ENCODE results near the gene GPSM1. TPM values are rescaled to one million over a fixed set of nuclear protein-coding genes. Genes with fewer than 3 reads are reported as not detected.

Gene GPSM1
- total and polyA plus RNA-seq, 4 donors = 12.6 to 41.6 (median 22.7) TPM

DNA sequence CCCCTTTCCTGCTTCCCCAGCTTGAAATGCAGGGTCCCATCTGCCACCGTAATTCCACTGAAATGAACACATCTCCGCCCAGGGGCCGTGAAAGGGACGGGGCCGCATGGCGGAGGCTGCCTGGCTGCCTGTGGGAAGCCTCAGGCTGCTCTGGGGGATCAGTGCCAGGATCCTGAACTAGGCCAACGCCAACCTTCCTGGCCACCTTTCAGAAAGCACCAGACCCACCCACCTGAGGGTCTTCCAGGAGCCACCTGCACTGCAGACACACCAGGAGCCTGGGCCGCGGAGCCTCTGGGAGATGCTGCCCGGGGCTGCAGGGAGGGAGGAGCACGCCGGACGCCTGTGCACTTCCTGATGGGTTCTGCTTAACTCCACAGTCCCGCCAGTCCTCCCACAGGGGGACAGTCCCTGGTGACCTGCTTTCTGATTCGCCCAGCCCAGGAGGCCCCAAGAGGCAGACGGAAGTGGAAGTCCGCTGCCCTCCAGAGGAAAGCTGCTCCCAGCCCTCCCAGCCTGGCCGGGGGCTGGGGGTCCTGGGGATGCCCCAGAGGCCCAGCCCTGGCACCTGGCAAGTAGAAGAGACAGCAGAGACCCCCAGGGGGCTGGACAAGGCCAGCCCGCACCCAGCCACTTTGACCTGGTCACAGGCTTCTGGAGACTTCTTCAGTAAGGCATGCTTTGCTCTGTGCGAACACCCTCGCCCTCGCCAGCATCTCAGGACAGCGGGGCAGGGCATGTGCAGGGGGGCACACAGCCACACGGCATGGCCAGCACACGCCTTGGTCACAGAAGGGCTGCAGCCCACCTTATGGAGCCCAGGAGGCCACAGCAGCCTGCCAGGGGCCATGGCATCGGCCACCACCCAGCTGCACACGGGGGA is 46.2 kb downstream of the GPSM1 start, which contains the start of gene CARD9:
Gene CARD9 (minus strand): TSS at position 370 of the 883 bp plus-strand sequence. CDS start 1,591 bp downstream, outside the sequence.
- Histone ChIP-seq H3K9ac (ENCODE audit: insufficient read depth in 1 of 2, low read length in 2 of 2) (no peak within 1 kb of the TSS), H3K9me3 (ENCODE audit: control insufficient read depth in 4 of 4, insufficient read depth in 3 of 4, low read length in 3 of 4) (no peaks in the 10 kb centered on the region), H3K27ac (ENCODE audit: low read depth in 1 of 2, low read length in 1 of 2) (peak within 1 kb of the TSS in 1 of 2 donors; percentile 52), H3K27me3 (ENCODE audit: control insufficient read depth in 3 of 3, insufficient read depth in 3 of 3, low read length in 2 of 3) (no peaks in the 10 kb centered on the region), H3K4me1 (ENCODE audit: control insufficient read depth in 5 of 5, insufficient read depth in 5 of 5, low read length in 5 of 5) (peaks cover 0 to 19% (median 6%) of the 10 kb centered on the region in 5 donors), H3K36me3 (ENCODE audit: control insufficient read depth in 4 of 4, insufficient read depth in 4 of 4, low read length in 4 of 4) (peaks cover 0 to 6% (median 1%) of the 10 kb centered on the region in 4 donors), H3K4me3 (no peak within 1 kb of the TSS)
- TF ChIP-seq, protein P1, sequence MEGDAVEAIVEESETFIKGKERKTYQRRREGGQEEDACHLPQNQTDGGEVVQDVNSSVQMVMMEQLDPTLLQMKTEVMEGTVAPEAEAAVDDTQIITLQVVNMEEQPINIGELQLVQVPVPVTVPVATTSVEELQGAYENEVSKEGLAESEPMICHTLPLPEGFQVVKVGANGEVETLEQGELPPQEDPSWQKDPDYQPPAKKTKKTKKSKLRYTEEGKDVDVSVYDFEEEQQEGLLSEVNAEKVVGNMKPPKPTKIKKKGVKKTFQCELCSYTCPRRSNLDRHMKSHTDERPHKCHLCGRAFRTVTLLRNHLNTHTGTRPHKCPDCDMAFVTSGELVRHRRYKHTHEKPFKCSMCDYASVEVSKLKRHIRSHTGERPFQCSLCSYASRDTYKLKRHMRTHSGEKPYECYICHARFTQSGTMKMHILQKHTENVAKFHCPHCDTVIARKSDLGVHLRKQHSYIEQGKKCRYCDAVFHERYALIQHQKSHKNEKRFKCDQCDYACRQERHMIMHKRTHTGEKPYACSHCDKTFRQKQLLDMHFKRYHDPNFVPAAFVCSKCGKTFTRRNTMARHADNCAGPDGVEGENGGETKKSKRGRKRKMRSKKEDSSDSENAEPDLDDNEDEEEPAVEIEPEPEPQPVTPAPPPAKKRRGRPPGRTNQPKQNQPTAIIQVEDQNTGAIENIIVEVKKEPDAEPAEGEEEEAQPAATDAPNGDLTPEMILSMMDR (IDR thresholded peaks at IDR 0.05; ENCODE audit: control extremely low read depth, extremely low read depth) = no peak
- ATAC-seq (ENCODE audit: insufficient read depth, low FRiP score) (peak; percentile 53), DNase-seq (no peak)
- WGBS, 2 donors = 42 to 65% methylated on average over 24 to 27 of the region's 27 CpGs

- Histone ChIP-seq H3K9ac (ENCODE audit: insufficient read depth in 1 of 2, low read length in 2 of 2) (no peak overlapping the region), H3K4me3 (no peak overlapping the region), H3K36me3 (ENCODE audit: control insufficient read depth in 4 of 4, insufficient read depth in 4 of 4, low read length in 4 of 4) (peaks cover 0 to 12% (median 1%) of the 10 kb centered on the region in 4 donors), H3K27me3 (ENCODE audit: control insufficient read depth in 3 of 3, insufficient read depth in 3 of 3, low read length in 2 of 3) (no peaks in the 10 kb centered on the region), H3K4me1 (ENCODE audit: control insufficient read depth in 5 of 5, insufficient read depth in 5 of 5, low read length in 5 of 5) (peaks cover 0 to 19% (median 6%) of the 10 kb centered on the region in 5 donors), H3K27ac (ENCODE audit: low read depth in 1 of 2, low read length in 1 of 2) (no peak overlapping the region), H3K9me3 (ENCODE audit: control insufficient read depth in 4 of 4, insufficient read depth in 3 of 4, low read length in 3 of 4) (no peaks in the 10 kb centered on the region)
- DNase-seq = no peak
- TF ChIP-seq, protein P1 (IDR thresholded peaks at IDR 0.05; ENCODE audit: control extremely low read depth, extremely low read depth) = no peak
- WGBS, 2 donors = 86 to 88% methylated on average over 14 of the region's 14 CpGs
- no peak for ATAC-seq (ENCODE audit: insufficient read depth, low FRiP score)
Measured at GRCh38 chr9:136374183-136374575, 46.8 kb downstream of the GPSM1 start.

GRCh38 chr9:136375096-136375495 is 47.8 kb downstream of the GPSM1 start:
- TF ChIP-seq, protein P1 (IDR thresholded peaks at IDR 0.05; ENCODE audit: control extremely low read depth, extremely low read depth) = no peak
- H3K4me3 ChIP-seq = no peak overlapping the region
- H3K9ac ChIP-seq (ENCODE audit: insufficient read depth in 1 of 2, low read length in 2 of 2) = no peak overlapping the region
- WGBS, 2 donors = 92 to 94% methylated on average over 12 of the region's 12 CpGs
- DNase-seq = no peak
- H3K9me3 ChIP-seq (ENCODE audit: control insufficient read depth in 4 of 4, insufficient read depth in 3 of 4, low read length in 3 of 4) = no peaks in the 10 kb centered on the region
- H3K27me3 ChIP-seq (ENCODE audit: control insufficient read depth in 3 of 3, insufficient read depth in 3 of 3, low read length in 2 of 3) = no peaks in the 10 kb centered on the region
- peaks cover 0 to 19% (median 6%) of the 10 kb centered on the region in 5 donors for H3K4me1 ChIP-seq (ENCODE audit: control insufficient read depth in 5 of 5, insufficient read depth in 5 of 5, low read length in 5 of 5)
- ATAC-seq (ENCODE audit: insufficient read depth, low FRiP score) = no peak
- H3K36me3 ChIP-seq (ENCODE audit: control insufficient read depth in 4 of 4, insufficient read depth in 4 of 4, low read length in 4 of 4) = peaks cover 0 to 21% (median 4%) of the 10 kb centered on the region in 4 donors
- H3K27ac ChIP-seq (ENCODE audit: low read depth in 1 of 2, low read length in 1 of 2) = no peak overlapping the region
